ENCODE measurements around the gene BACE1-AS.
A peak's percentile ranks its signal among the peaks of the same experiment; 100 is the strongest.

The BACE1-AS gene

GRCh38 chr11:117290809-117291396 lies at the start of gene BACE1-AS:
TSS of gene BACE1-AS (plus strand) at chr11:117291346.
- no peak for TF ChIP-seq CTCF (IDR thresholded peaks at IDR 0.05; ENCODE audit: insufficient read depth, missing control alignments)
- FAIRE-seq (no peak), DNase-seq (ENCODE audit: insufficient read length, low spot score) (no peak)

GRCh38 chr11:117248341-117248740 lies 42.8 kb upstream of the BACE1-AS start:
- DNase-seq (ENCODE audit: insufficient read length, low spot score) (no peak), FAIRE-seq (no peak)
- TF ChIP-seq CTCF (IDR thresholded peaks at IDR 0.05; ENCODE audit: insufficient read depth, missing control alignments): no peak

GRCh38 chr11:117249571-117249970 lies 41.6 kb upstream of the BACE1-AS start:
- no peak for DNase-seq (ENCODE audit: insufficient read length, low spot score)
- no peak for TF ChIP-seq CTCF (IDR thresholded peaks at IDR 0.05; ENCODE audit: insufficient read depth, missing control alignments)
- FAIRE-seq: no peak

DNA sequence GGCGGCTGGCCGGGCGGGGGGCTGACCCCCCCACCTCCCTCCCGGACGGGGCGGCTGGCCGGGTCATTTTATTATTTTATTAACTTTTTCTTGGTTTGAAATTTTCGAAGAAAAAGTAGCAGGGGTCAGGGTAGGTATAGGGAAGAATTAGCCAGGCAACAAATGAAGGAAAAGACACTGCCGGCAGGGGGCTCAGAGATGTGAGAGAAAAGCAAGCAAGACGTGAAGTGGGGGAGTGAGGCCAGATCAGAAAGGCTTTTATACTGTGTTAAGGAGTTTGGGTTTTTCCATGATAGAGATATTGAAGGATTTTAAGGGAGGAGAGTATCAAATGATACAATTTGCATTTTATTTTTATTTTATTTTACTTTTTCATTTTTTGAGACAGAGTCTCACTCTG lies 39.6 kb upstream of the BACE1-AS start:
- DNase-seq (ENCODE audit: insufficient read length, low spot score) (no peak), FAIRE-seq (no peak)
- no peak for TF ChIP-seq CTCF (IDR thresholded peaks at IDR 0.05; ENCODE audit: insufficient read depth, missing control alignments)

GRCh38 chr11:117255966-117256365 lies 35.2 kb upstream of the BACE1-AS start:
- FAIRE-seq (peak; percentile 16), DNase-seq (ENCODE audit: insufficient read length, low spot score) (no peak)
- no peak for TF ChIP-seq CTCF (IDR thresholded peaks at IDR 0.05; ENCODE audit: insufficient read depth, missing control alignments)

DNA sequence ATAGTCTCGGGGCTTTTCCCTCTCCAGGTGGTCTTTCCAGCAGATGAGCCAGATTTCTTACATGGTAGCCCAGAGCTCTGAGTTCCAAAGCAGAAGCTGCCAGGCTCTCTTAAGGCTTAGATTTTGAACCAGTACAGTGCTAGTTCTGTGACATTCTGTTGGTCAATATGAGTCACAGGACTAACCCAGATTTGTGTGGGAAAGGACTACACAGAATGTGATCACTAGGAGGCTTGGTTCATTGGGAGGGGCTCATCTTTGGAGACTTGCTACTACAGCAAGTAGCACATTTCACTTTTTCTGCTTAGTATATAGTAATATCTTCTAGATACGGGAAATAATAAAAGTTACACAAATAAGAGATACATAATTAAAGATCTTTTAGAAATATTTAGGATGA lies 34.6 kb upstream of the BACE1-AS start:
- DNase-seq (ENCODE audit: insufficient read length, low spot score): no peak
- no peak for TF ChIP-seq CTCF (IDR thresholded peaks at IDR 0.05; ENCODE audit: insufficient read depth, missing control alignments)
- FAIRE-seq: no peak

- TF ChIP-seq CTCF (IDR thresholded peaks at IDR 0.05; ENCODE audit: insufficient read depth, missing control alignments): no peak
- FAIRE-seq (no peak), DNase-seq (ENCODE audit: insufficient read length, low spot score) (no peak)
Measured at GRCh38 chr11:117258576-117258975, 32.6 kb upstream of the BACE1-AS start.

Measured in D721Med (cell line).